HL-60/S4 (cell line): Measurements from ENCODE around the gene GFER.

Experiments
- in situ Hi-C: fragments of 300-500 bp; cut with MboI; formaldehyde crosslinking; loops from 2 replicates; pipeline ENCODE4 v1.14.3; 2022; ENCODE audit warnings: low sequenced_read_pairs

The GFER gene

DNA sequence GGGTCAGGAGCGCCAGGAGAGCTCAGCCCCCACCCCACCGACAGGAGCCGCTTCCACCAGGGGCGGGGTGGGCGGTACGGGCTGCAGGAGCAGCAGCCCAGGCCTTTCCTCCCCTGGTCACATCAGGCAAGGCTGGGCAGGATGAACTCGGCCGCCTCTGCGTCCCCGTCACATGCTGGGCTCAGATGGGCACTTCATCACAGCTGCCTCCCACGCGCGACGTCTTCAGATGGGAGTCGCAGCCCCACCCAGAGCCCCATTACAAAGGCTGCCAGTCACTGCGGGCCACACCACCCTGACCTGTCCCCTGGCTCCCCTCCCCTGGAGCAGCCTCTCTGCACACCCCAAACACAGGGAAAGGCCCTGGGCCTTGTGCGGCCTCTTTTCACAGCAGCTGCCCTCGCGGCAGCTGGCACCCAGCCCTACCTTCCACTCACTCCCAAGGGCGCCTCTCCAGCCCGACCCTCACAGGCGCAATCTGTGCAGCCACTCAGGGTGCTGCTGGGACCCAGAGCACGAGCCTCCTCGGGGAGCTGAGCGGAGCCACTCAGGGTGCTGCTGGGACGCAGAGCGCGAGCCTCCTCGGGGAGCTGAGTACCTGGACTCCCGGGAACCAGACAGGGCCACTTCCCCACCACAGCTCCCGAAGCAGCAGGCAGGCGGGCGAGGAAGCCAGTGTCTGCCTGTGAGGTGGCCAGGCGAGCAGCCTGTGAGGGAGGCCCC, 21.0 kb downstream of the GFER start:
- in situ Hi-C loops: loop anchor here (25.0 kb wide), 1 partner anchor 482 kb away; the partner anchor contains the start of gene TBC1D24

DNA sequence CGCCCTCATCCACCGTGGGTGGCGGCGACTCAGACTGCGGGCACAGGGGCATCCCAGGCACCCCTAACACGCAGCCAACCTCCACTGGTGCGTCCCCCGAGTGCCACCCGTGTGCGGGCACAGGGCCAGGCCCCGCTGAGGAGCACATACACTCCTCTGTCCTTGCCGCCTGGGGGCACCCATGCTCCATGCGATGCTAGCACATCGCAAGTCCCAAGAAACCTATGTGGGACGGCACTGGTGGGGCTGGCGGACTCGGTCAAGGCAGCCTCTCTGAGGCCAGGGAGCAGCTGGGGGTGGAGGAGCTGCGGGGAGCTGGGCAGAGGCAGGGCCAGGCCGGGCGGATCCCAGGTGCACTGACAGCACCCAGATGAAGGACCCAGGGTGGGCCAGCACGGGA, 21.7 kb downstream of the GFER start:
- in situ Hi-C loops: loop anchor here (25.0 kb wide), 1 partner anchor 482 kb away; the partner anchor contains the start of gene TBC1D24

DNA sequence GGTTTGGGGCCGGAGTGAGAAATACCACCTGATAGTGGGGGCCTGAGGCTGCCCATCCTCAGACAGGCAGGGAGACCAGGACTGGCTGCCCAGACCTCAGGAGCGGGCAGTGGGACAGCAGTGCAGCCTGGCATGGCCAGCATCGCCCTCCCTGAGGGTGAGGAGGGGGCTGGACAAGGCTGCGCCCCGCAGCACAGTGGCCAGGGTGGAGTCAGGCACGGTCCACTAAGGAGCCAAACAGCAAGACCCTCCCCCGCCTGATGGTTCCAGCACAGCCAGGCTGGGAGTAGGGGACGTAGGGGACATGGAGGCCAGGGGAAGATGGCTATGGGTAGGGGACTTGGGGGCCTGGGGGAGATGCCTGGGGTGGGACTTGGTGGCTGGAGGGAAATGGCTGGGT, 22.3 kb downstream of the GFER start:
- in situ Hi-C loops: loop anchor here (25.0 kb wide), 1 partner anchor 481 kb away; the partner anchor contains the start of gene TBC1D24

DNA sequence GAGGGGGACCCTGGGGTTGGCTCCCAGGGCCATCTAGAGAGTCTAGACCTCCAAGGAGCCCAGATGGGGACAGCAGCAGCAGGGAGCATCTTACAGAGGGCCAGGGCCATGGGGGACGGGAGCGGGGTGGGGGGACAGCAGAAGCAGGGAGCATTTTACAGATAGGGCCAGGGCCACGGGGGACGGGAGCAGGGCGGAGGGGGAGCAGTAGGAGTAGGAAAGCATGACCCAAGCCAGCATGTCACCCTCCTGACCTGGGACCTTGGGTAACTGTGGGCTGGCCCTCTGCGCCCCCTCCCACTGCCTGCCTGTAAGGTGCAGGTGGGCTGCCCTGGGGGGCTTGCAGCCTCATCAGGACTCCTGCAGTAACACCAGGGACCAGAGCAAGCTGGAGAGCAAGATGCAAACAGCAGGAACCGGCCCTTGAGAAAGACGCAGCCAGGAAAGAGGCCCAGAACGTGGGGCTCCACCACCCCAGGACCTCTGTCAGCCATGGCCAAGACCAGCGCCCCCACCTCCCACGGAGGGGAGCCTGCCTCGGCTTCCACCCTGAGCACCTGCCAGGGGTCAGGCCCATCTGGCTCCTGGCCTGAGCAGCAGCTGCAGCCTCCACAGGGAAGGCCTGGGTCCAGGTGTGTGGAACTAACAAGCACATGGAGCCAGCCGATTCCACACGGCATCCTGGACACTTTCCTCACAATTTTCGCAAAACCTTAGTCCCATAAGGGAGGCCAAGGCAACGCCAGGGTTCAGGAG, 23.3 kb downstream of the GFER start:
- in situ Hi-C loops: loop anchor here (25.0 kb wide), 1 partner anchor 480 kb away; the partner anchor contains the start of gene TBC1D24

DNA sequence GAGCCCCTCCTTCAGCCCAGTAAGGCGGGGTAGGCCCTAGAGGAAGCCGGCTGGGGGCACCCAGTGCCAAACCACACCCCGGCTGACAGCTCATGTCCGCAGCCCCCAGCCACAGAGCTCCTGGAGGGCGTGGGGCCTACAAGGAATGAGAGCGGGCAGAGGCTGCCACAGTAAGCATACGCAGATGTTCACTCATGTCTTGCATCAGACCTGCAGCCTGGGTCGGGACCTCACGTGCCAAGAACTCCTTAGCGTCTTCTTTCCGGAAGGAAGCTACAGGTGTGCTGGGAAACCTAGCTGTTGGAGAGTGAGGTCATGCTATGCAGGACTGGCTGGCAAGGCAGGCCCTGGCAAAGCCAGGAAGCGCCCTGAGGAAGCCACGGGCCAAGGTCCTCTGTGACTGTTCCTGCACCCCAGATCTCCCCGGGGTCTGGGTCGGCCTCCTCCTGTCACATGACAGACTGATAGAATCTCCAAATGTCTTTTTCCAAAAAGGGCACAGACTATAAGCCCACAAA, 24.1 kb downstream of the GFER start:
- in situ Hi-C loops: loop anchor here (25.0 kb wide), 1 partner anchor 479 kb away; the partner anchor contains the start of gene TBC1D24

DNA sequence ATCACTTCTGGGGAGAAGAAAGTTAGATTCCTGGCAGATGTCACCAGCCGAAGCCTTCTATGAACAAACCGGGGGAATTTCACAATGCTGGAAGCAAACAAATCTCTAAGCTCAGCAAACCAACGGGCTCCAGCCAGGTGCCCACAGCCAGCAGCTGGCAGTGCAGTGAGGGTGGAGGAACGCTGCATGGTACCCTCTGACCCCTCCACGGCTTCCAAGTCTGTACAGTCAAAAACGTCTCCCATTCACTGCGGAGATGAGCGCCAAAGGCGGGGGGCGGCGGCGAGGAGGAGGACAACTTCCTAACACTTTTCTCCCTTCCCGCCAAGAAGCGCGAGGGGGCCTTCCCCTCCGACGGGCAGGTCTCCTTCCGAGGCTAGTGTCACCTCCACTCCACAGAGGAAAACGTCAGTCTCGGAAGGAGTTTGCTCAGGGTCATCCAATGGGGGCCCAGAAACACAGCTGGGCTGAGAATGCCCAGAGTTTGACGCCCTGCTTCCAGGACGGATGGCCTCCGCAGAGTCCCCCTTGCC, 24.7 kb downstream of the GFER start:
- in situ Hi-C loops: loop anchor here (25.0 kb wide), 1 partner anchor 479 kb away; the partner anchor contains the start of gene TBC1D24

DNA sequence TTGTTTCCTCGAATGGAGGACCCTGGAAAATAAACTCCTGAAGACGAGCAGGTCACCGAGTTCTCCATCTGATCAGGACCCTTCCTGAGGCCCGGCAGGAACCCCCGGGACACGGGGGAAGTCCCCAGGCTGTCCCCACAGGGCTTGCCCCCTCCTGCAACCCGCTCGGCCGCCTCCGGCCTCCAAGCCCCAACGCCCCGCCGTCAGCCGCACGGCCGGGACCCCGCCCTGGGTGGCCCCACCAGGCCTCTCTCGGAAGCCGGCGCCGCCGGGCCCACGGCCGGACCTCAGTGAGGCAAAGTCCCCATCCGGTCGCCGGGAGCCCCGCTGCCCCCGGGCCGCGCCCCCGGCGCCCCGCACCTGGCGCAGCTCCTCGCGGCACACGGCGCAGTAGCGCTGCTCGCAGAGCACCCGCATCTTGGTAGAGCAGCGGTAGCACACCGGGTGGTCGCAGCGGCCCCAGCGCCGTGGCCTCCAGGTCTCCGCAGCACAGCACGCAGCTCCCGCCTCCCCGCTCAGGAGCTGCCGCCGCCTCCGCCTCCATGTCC, 25.2 kb downstream of the GFER start:
- in situ Hi-C loops: loop anchor here (25.0 kb wide), 1 partner anchor 478 kb away; the partner anchor contains the start of gene TBC1D24

DNA sequence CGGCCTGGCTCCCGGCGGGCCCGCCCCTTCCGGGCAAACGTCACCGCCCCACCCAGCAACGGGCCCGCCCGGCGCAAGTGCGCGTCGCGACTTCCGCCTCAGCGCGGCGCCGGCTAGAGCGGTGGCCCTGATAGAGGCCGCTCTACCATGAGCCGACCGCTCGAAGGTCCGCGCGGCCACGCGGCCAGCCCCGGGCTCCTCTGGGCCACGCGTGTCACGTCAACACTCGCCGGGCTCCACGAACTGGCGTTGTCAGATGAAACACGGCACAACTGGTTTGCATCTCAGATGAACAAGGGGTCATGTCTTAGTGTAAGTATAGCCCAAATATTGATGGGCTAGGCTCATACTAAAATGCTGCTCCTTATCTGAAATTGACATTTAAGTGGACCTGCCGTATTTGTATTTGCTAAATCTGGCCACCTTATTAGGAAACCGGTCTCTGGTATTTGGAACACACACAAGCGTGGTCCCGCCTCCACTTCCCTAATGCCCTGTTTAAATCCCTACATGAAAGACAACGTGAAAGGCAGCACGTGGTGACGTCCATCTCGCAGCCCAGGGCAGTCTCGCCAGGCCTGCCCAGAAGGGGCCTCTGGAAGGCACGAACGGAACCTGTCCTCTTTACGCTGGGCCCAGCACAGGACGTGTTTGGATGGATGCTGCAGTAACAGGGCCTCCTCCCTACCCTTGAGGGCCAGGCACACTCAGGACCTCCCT, 26.0 kb downstream of the GFER start, which contains the start of gene ZNF598:
TSS of gene ZNF598 (minus strand) at position 31 of the 720 bp plus-strand sequence.
- in situ Hi-C loops: loop anchor here (10.0 to 25.0 kb wide), 2 partner anchors 135 to 477 kb away; partner anchors contain the start of genes RAB26 and TBC1D24

DNA sequence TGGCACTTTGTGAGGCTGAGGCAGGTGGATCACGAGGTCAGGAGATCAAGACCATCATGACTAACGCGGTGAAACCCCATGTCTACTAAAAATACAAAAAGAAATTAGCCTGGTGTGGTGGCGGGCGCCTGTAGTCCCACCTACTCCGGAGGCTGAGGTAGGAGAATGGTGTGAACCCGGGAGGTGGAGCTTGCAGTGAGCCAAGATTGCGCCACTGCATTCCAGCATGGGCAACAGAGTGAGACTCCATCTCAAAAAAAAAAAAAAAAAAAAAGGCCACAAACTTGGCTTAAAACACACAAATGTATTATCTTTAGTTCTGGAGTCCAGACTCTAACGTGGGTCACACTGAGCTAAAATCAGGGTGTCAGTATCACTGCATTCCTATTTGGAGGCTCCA, 27.7 kb downstream of the GFER start:
- in situ Hi-C loops: loop anchor here (10.0 to 25.0 kb wide), 2 partner anchors 133 to 476 kb away; partner anchors contain the start of genes RAB26 and TBC1D24

DNA sequence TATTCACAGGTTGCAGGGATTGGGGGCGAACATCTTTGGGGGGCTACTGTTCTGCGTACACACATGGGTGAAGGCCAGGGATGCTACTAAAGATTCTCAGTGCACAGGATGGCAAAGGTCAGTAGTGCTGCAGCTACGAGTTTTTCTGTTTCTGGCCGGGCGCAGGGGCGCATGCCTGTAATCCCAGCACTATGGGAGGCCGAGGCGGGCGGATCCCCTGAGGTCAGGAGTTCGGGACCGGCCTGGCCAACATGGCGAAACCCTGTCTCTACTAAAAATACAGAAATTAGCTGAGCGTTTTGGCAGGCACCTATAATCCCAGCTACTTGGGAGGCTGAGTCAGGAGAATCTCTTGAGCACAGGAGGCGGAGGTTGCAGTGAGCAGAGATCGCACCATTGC, 29.5 kb downstream of the GFER start:
- in situ Hi-C loops: loop anchor here (10.0 to 25.0 kb wide), 2 partner anchors 131 to 474 kb away; partner anchors contain the start of genes RAB26 and TBC1D24

DNA sequence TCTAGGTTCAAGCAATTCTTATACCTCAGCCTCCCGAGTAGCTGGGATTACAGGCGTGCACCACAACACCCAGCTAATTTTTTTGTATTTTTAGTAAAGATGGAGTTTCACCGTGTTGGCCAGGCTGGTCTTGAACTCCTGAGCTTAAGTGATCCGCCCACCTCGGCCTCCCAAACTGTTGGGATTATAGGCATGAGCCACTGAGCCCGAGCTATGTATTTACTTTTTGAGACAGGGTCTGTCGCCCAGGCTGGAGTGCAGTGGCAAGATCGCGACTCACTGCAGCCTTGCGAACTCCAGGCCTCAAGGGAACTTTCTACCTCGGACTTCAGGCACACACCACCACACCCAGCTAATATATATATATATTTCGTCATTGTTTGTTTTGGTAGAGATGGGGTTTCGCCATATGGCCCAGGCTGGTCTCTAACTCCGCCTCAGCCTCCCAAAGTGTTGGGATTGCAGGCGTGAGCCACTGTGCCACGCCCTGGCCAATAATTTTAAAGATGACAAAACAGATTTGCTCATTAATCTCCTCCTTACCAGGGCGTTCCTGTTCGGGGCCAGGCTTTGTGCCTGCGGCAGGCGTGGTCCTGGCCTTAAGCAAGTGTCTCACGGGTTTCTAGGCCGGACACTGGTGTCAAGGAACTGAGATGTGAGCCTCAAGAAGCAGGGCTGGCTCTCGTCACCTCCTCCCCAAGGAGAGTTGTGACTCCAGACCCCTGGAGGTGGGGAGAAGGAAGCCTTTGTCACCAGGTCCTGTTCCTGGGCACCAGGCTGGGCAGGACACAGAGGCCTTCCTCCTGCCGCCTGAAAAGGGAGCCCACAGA, 31.3 kb downstream of the GFER start:
- in situ Hi-C loops: loop anchor here (10.0 to 25.0 kb wide), 2 partner anchors 129 to 472 kb away; partner anchors contain the start of genes RAB26 and TBC1D24

DNA sequence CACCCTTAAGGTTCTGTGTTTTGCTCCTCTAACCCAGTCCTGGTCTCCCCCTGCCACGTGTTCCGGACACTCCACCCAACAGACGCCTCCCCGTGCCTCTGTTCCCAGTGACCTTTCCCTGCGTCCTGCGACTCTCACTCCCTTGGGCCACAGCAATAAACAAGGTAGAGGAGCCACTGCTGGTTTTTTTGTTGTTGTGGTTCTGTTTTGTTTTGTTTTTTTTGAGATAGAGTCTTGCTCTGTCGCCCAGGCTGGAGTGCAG, 31.9 kb downstream of the GFER start:
- in situ Hi-C loops: loop anchor here (10.0 to 25.0 kb wide), 2 partner anchors 129 to 471 kb away; partner anchors contain the start of genes RAB26 and TBC1D24

DNA sequence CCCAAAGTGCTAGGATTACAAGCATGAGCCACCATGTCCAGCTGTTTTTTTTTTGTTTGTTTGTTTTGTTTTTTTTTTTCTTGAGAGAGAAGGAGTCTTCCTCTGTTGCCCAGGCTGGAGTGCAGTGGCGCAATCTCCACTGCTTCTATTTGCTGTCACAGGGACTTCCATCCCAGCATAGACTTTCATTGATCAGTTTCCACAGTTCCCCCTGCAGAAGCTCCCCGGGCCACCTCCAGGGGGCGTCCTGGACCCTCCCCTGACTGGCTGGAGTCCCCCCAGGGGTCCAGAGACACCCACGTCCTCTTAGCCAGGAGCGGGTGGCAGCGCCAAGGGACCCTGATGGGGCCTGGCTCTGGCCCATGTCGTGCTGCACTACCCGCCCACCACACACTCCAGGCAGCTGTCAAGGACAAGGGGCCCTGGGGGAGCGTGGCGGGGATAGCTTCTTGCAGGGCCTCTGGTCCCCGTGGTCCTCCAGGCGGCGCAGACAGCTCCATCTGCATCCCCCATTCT, 32.5 kb downstream of the GFER start:
- in situ Hi-C loops: loop anchor here (10.0 to 25.0 kb wide), 2 partner anchors 128 to 471 kb away; partner anchors contain the start of genes RAB26 and TBC1D24

DNA sequence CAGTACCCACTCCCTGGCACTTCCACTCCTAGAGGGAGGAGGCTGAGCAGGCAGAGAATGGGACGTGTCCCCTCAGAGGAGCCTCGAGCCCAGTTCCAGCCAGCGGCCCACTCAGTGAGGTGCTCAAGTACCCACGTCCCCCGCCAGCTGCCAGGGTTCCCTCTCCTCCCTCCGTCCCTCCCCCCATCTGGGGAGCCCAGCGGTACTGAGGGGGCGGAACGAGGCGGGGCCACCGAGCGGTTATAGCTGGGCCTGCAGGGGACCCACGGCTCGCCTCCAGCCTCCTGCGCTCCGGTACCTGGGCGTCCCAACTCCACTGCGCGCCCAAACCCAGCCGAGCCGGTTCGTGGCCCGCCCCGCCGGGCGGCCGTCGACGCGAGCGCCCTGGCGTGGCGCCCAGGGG, 35.5 kb downstream of the GFER start, which contains the start of gene NPW:
TSS of gene NPW (plus strand) at position 268 of the 403 bp plus-strand sequence.
- in situ Hi-C loops: loop anchor here (10.0 to 25.0 kb wide), 2 partner anchors 125 to 468 kb away; partner anchors contain the start of genes RAB26 and TBC1D24

DNA sequence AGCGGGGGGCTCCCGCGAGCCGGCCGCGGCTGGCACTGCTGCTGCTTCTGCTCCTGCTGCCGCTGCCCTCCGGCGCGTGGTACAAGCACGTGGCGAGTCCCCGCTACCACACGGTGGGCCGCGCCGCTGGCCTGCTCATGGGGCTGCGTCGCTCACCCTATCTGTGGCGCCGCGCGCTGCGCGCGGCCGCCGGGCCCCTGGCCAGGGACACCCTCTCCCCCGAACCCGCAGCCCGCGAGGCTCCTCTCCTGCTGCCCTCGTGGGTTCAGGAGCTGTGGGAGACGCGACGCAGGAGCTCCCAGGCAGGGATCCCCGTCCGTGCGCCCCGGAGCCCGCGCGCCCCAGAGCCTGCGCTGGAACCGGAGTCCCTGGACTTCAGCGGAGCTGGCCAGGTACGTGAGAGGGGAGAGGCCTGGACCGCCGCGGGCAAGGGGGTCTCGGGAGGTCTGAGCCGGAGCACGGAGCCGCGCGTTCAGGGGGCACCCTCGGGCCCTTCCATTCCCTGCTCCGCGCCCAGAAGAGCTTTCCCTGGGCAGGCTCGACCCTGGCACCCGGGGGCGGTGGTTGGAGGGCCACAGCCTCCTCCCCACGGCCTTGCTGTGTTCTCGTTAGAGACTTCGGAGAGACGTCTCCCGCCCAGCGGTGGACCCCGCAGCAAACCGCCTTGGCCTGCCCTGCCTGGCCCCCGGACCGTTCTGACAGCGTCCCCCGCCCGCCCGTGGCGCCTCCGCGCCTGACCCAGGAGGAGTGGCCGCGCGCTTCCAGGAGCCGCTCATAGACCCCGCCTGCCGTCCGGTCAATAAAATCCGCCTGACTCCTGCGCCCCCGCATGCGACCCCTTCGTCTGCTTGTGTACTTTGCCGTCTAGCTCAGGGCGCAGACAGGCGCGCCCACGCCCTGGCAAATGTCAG, 36.2 kb downstream of the GFER start:
- in situ Hi-C loops: loop anchor here (10.0 to 25.0 kb wide), 2 partner anchors 125 to 467 kb away; partner anchors contain the start of genes RAB26 and TBC1D24

DNA sequence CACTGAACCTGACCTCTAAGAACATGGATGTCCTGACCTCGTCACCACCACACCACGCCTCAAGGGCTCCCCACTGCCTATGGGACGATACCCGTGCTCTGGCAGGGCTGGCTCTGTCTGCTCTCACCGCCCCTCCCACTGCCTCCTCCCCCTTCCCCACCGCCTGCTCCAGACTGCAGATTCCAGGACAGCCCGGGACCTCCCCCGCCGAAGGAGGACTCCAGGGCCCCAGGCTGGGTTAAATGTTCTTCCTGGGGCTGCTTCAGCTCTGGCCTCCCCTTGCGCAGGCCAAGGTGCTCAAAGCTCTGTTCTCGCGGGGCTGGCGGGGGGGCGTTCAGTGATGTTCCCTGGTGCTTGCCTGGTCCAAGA, 38.7 kb downstream of the GFER start:
- in situ Hi-C loops: loop anchor here (25.0 kb wide), 1 partner anchor 465 kb away; the partner anchor contains the start of gene TBC1D24
